GM21360 (cell line): ENCODE data around the gene CNTNAP2.
"Not testable (repeated sequence)": the region's sequence is repeated elsewhere in the genome, so short reads cannot be mapped to it uniquely, and the experiment has no call there.

Source experiments
- ATAC-seq: cut with Tn5 transposase; IDR thresholded peaks from one replicate; pipeline ENCODE4 v1.9.1; 2021; ENCODE audit warnings: mild to moderate bottlenecking, moderate library complexity; ENCODE audit not compliant: unreplicated experiment

Gene CNTNAP2

DNA sequence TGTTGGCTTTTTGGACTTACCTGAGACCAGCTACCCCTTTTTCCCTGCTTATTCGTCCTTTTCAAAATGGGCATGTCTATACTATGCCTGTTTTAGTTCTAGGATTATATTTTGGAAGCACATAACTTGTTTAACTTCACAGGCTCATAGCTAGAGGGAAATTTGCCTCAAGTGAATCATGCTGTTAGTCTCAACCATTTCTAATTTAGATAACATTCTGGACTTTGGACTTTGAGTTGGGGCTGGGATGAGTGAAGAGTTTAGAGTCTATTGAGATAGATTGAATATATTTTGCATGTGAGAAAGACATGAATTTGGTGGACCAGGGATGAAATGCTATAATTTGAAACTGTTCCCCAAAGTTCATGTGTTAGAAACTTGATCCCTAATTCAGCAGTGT lies 1919.3 kb downstream of the CNTNAP2 start:
- ATAC-seq = no peak

DNA sequence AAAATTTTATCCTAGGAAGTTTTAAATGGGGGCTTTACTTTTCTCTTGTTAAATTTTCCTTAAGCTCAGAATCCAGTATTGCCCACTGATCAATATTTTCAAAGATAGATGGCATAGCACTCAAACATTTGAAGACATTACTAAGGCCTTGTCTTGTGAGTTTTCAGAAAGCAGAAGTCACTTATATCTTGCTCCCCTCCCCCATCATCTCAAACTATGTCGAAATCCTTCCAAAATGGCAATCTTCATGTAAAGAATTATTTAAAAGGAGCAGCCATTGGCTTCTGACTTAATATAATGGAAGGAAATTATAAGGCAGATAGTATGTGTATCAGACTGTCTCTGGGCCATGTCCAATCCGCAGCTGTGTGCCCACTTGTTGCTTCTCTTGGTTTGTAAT lies 1920.4 kb downstream of the CNTNAP2 start:
- ATAC-seq = no peak

DNA sequence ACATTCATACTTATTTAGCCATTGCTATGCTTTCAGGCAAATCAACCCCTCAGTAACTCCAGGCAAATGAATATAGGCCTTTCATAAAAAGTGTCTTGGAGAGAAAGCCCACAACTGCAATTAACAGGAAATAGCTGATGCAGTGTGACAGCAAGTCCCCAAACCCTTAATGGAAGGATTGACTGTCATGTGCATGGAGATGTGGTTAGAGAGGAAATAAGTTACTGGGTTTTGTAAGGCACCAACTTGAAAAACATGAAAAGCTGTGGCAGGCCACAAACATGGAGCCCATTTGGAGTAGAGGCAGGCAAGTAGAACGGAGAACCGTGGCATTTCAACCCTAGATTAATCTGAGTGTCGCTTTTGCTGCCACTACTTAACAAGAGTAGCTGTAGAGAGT lies 1924.6 kb downstream of the CNTNAP2 start:
- ATAC-seq = no peak

DNA sequence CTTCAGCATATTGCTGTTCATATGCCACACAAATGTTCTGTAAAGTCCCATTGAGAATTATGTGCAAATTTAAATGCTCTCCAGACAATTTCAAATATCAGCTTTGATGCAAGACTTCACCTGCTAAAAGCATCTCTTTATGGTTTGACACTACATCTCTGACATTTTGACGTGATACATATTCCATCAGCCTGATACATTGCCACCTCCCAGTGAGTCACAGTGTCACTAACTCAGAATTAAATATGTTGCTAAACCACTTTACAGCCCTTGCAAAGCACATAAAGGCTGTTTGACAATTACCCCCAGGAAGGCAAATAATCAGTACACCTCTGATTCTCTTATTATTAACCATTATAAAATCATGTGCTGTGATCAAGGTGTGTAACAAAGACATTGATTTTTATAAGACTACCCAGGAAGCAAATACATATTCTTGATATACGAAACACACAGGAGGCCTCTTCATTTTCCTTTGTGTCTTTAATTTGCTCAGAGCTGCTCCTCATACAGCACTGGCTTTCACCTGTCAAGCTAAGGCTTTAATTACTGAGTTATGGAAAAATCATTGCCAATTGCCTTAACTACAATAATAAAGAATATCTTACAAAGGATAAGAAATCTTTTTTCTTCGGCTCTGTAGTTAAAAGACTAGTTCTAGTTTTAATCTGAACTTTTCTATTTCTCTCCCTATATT lies 1926.5 kb downstream of the CNTNAP2 start:
- ATAC-seq = no peak

DNA sequence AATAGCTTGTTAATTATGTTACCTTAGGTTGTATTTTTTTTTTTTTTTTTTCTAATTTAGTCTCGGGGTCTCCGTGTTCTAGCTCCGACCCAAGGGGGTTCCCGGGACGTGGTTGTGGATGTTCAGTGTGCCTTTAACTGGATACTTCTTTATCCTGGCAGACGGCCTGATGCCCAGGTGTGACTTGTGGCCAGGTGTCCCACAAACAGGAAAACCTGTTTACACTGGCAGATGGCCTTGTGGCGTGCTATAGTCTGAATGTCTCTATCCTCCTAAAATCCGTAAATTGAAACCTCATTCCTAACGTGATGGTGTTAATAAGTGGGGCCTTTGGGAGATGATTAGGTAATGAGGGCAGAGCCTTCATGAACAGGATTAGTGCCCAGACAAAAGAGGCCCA lies 1927.6 kb downstream of the CNTNAP2 start:
- ATAC-seq = no peak

DNA sequence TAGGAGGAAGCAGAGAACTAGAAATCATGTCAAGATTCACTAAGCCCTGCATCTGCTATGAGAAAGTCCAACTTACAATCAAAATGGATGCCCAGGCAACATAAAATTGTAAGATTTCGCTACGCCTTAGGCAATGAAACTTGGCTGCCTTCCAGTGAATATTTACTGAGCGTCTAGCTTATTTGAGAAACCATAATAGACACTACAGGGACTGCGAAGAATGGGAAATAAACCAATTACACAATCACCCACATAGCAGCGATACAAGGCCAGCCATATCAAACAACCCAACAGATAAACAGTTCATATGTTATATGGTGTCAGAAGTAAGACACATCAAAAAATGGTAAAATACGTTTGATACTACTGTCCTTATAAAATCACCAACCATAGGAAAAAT lies 1928.9 kb downstream of the CNTNAP2 start:
- ATAC-seq = no peak

DNA sequence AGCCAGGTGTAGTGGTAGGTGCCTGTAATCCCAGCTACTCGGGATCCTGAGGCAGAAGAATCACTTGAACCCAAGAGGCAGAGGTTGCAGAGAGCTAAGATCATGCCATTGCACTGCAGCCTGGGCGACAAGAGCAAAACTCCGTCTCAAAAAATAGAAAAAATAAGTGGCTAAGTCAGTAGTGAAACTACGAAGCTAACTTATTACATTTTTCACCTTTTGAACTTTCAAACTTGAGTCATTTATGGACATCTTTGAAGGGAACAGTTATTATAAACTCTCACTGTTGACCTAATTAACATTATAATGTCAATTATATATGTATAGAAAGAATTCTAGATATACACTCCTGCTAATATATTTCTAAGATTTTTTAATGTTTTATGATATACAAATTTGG lies 1932.5 kb downstream of the CNTNAP2 start:
- ATAC-seq = peak; percentile 47

DNA sequence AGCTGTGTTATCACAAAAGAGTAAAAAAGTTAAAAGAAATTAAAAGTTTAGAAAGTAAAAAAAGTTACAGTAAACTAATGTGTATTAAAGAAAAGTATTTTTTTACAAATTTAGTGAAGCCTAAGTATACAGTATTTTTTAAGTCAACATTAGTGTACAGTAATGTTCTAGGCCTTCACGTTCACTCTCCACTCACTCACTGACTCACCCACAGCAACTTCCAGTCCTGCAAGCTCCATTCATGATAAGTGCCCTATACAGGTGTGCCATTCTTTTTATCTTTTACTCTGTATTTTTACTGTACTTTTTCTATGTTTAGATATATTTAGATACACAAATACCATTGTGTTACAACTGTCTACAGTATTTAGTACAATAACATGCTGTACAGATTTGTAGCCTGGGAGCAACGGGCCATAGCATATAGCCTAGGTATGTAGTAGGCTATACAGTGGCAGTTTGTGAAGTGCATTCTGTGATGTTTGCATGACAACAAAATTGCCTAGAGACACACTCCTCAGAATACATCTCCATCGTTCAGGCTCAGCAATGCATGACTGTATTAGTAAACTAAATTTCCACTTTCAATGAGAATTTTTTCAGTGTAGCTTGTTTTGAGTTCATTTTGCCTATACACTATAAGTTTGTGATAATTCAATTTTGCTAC lies 1934.0 kb downstream of the CNTNAP2 start:
- ATAC-seq = peak; percentile 39

DNA sequence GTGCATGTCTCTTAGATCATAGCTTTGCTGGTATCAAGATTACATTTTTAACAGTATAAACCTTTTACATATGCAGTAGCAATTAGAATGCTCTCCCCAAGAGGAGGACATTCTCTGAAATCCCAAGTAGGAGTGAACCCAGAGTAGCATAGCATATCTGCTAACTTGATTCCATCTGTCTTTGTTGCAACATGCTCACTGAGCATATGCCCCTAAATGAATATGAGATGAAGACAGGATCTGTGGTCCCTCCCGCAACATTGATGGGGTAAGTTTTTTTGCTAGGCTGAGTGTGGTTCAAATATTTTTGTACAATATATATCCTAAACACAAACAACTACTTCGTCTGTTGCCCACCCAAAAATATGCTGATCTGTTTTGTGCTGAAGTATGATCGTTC lies 1939.8 kb downstream of the CNTNAP2 start:
- ATAC-seq = no peak

DNA sequence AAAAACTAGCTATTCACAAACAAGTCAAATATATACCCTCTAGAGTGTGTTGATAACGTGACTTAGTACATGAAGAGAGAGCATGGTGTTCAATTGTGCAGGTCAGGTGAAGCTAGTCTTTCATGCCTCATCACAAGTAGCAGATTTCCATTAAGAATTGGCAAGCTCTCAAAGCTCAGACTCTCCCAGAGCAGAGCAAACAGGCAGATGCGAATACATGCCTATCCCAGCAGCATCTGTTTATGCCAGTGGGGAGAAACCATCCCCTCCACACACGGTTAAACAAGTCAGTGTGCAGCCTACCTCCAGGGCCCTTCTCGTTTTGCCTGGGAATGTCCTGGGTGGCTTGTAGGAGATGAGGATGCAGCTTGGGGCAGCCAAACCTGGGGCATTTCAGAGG lies 1941.5 kb downstream of the CNTNAP2 start:
- ATAC-seq = no peak

DNA sequence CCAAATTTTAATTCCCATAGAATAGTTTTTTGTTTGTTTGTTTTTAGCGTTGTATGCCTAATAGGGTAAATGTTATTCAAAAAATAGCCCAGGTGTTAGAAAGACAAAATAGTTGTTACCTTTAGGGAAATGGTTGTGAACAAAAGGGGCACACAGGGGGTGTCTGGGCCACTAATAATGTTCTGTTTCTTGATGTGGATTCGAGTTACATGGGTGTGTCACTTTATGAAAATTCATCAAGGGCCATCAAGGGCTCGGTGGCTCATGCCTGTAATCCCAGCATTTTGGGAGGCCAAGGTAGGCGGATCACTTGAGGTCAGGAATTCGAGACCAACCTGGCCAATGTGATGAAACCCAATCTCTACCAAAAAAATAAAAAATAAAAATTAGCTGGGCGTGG lies 1942.2 kb downstream of the CNTNAP2 start:
- ATAC-seq = no peak

DNA sequence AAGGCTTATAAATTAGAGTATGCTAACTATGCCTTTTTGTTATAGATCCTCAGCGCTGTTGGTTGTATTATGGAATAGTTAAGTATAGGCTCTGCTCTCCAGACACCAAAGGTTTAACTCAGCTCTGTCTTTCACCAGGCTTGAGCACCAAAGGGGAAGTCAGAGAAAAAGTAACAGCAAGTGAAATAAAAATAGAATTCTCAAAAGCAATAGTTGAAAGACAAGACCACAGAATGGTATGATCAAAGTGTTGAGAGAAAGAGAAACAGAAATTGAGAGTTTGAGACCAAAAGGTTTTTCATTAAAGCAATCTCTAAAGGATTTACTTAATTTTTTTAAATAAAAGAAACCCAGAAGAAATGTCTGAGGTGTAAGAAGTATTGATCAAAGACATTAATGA lies 1944.1 kb downstream of the CNTNAP2 start:
- peak; percentile 99 for ATAC-seq

DNA sequence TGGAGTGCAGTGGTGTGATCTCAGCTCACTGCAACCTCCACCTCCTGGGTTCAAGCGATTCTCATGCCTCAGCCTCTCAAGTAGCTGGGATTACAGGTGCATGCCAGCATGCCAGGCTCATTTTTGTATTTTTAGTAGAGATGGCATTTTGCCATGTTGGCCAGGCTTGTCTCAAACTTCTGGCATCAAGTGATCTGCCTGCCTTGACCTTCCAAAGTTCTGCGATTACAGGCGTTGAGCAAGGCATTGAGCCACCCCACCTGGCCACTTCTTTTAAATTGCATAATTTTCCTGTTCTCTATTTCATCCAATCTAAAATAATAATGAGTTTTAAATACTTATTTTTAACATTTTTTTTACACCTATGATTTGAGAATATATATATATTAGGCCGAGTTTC lies 1961.5 kb downstream of the CNTNAP2 start:
- not testable (repeated sequence) for ATAC-seq

DNA sequence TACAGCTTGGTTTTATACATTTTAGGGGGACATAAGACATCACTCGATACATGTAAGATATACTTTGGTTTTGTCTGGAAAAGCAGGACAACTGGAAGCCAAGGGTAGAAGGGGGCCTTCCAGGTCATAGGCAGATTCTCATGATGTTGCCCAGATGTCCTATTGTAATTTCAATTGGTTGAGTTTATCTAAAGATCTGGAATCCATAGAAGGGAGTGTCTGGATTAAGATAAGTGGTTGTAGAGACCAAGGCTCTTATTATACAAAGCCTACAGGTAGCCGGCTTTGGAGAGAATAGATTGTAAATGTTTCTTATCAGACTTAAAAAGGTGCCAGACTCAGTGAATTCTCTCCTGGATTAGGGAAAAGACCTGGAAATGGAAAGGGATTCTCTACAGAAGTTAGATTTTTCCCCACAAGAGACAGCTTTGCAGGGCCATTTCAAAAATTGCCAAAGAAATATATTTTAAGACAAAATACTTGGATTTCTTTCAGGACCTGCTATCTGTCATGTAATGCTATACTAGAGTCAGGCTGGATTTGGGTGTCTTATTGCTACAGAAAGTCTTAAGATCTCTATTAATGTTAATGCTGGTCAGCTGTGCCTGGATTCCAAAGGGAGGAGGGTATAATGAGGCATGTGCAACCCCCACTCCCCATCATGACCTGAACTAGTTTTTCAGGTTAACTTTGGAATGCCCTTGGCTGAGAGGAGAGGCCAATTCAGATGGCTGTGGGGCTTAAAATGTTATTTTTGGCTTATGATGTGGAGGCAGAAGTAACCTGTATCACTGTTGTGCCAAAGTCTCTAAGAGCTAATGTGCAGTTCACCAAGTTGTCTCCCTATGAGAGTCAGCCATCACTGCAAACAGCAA lies 1962.8 kb downstream of the CNTNAP2 start:
- ATAC-seq = no peak

DNA sequence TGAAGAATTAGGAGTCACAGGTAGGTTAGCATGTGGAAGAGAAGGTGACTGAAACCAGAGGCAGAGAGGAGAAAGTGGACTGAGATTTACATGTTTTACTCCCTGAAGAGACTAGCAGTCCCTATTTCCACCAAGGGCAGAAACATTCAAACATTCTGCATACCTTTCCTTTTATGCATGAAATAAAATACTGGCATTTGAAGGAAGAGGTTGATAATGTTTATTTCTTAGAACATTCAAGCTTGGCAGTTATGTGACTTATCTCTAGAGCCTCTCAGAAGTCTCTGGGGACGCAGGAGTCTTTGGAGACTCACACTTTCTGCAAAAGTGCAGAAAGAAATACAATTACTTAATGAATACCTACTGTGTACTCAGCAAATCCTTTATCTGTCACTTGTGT lies 1966.8 kb downstream of the CNTNAP2 start:
- ATAC-seq = no peak

DNA sequence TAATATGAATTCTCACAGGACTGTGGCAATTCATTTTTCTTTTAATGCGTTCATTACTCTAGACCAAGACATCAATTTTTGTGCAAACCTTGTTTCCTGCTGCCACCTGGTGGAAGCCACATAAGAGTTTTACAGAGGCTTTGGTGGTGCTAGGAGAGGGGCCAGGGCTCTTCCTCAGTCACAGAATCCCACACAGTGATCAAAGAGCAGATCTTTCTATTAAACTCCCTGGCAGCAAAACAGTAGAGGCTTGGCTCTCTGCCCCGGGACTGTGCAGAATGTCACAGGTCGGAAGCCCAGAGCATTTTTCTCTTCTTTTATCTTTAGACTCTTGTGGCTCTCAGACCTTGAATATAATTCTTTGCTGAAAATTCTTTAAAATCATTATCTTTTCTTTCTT lies 1967.5 kb downstream of the CNTNAP2 start:
- peak; percentile 77 for ATAC-seq

DNA sequence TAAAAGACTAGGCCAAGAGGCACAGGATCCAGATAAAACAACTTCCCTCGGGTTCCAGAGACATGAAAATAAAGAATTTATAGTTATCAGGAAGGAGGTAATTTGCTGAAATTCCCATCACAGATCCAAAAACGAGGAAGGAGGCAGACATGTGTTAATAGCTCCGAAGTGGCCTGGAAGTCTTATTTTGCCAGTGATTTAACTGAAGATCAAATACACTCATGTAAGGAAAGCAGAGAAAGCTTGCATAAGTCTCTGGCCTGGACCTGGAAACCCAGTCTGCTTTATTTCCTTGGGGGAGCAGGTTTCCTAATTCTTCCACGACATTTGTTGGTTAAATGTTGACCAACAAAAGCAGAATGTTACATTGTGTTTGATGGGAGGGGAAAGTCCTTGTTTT lies 1975.3 kb downstream of the CNTNAP2 start:
- no peak for ATAC-seq

DNA sequence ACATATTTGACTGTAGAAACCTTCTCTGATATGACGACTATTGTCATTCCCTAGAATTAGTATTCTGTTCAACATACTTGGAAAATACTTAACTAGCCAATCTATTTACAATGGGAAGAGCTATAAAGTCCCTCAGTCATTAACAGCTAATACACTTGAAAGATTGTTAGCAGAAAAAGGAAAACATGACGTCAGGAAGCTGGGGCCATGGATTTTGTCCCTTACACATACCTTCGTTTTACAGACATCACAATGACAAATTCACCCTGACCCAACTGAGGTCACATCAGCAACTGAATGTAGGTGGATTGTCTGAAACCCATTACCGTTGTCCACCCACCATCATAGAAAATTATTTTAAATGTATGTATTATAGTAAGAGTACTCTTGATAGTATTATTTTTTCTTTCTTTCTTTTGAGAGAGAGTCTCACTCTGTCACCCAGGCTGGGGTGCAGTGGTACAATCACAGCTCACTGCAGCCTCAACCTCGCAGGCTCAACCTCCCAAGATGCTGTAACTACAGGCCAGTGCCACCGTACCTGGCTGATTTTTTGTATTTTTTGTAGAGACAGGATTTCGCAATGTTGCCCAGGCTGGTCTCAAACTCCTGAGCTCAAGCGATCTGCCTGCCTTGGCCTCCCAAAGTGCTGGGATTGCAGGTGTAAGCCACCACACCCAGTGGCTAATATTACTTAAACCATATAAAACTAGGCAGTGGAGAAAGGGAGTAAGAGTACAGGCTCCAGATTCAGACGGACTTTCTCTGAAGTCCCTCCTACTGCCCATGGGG lies 1977.0 kb downstream of the CNTNAP2 start:
- no peak for ATAC-seq

DNA sequence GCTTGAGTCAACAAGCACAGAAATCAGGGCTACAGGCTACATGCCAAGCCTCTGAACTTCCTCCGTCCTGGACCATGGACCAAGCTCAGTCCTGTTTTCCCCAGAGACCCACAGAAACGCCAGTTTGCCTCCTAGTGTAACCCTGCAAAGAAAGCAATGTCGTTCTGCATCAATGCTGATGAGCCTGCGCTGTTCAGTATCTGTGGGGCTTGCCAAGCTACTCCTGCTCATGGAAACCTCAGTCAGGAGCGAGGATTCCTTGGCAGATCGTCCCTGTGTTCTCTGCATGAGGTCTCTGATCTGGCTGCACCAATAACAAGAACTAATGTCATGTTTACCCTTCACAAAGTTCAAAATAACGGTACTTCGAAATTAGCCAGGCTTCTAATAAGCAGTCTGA lies 1978.5 kb downstream of the CNTNAP2 start:
- no peak for ATAC-seq

DNA sequence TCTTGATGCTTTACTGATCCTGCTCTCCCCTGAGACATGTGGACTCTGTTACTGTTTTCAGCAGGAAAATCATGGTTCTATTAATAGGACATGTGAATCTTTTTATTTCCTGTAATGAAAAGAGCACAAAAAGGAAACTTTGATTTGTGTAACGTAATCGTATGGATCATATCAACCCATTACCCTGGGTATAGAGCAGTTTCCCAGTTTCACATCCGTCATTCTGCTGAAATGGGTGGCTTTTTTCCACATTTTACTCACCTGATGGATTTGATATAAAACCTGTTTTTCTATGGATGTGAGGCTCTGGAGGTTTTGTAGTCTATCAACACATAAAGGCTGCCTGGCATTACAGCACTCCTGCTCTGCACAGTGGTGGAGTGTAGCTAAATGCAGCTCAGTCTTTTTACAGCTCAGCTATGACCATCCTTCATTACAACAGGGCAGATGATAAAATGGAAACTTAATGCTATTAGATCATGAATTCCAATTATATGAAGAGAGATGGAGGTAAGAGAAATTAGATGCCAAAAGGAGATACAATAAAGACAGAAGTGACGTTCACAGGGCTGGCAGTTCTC lies 1987.6 kb downstream of the CNTNAP2 start:
- no peak for ATAC-seq

DNA sequence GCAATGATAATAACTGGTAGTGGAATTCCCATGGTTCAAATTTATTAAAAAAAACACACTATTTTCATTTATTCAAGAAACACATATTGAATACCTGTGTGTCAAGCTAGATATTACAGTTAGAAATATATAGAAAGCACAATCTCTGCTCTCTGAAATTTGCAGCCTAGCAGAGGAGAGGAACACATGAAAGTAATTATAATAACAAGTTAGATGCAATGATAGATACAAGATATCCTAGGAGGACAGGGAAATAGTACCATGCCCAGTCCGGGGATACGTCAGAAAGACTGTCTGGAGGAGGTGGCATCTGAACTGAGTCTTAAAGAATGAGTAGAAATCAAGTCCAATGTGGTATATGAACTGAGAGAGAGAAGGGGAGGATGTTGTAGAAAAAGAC lies 1988.3 kb downstream of the CNTNAP2 start:
- ATAC-seq = no peak
